ENCODE results near the gene ADAP1.

Gene ADAP1

DNA sequence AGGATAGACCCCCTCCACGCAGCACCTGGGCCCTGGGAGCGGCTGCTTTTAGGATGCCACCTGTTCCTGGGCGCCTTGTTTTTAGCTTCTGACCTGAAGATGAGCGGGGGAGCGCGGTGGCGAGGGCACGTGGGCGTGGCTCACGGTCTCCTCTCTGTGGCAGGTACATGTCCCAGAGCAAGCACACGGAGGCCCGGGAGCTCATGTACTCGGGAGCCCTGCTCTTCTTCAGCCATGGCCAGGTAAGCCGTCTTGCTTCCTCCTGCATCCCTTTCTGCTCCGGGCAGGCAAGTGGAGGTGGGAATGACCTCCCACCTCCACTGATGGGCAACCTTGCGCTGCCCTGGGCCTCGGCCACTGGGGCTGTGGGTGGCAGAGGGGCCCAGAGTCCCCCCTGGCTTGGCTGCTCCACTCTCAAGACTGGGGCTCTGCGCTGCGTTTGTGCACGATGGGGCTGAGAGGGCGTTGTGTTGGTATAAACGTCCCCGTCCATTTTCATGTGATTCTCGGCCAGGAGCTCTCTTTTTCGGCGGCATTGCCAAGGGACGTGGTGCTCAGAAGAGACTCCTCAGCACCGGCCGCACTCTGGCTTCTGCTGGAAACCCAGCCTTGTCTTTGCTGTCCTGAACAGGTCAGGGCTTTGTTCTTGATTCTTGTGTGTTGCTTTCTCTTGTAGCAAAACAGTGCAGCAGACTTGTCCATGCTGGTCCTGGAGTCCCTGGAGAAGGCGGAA lies 68.4 kb downstream of the ADAP1 start:
- H3K36me3 Mint-ChIP-seq = peaks cover 16% of the 10 kb centered on the region
- H3K9me3 Mint-ChIP-seq = no peaks in the 10 kb centered on the region
- no peak overlapping the region for H3K27ac Mint-ChIP-seq
- CTCF ChIA-PET = no interaction called here
- no peak for DNase-seq
- no peaks in the 10 kb centered on the region for H3K27me3 Mint-ChIP-seq
- no peak overlapping the region for H3K4me3 Mint-ChIP-seq
- no peaks in the 10 kb centered on the region for H3K4me1 Mint-ChIP-seq

GRCh38 chr7:885261-885892 lies 69.1 kb downstream of the ADAP1 start:
- Mint-ChIP-seq H3K4me1 (peaks cover 3% of the 10 kb centered on the region), H3K27ac (no peak overlapping the region), H3K27me3 (no peaks in the 10 kb centered on the region), H3K36me3 (peaks cover 11% of the 10 kb centered on the region), H3K4me3 (no peak overlapping the region), H3K9me3 (no peaks in the 10 kb centered on the region)
- no peak for DNase-seq
- CTCF ChIA-PET = no interaction called here

DNA sequence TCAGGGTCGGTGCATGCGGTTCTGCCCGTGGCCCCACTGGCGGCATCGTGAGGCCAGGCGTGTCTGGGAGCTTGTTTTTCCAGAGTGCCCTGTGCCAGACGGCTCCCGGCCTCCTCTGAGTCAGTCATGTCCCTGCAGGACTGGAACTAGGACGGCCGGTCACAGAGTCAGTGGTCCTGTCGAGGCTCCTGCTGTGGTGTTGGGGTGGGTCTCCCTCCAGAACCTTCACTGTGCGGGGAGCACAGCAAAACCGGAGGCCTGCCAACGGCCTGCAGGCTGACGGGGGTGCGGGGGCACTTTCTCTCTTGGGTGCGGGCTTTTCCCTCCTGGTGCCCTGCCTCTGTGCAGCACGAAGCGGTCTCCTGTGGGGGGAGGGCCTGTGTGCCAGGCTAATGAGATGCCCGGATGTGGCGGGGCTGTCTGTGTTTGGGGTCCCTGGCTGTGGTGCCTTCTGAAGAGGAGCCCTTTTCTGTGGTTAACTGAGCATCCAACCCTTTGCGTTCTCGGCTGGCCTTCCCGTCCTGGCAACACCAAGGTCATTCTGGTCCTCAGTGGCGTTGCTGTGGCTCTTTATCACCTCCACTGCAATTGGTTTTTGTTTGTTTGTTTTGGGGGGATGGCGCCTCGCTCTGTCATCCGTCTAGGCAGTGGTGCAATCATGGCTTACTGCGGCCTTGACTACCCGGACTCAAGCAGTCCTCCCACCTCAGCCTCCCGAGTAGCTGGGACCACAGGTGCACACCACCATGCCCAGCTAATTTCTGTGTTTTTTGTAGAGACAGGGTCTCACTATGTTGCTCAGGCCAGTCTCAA lies 70.1 kb downstream of the ADAP1 start:
- CTCF ChIA-PET = interaction anchor here (1.1 kb wide), 1 partner anchor 24 kb away, joined by 3 read pairs; no protein-coding TSS in a partner anchor

GRCh38 chr7:883055-884021 lies 71.1 kb downstream of the ADAP1 start:
- Mint-ChIP-seq H3K27ac (no peak overlapping the region), H3K9me3 (no peaks in the 10 kb centered on the region), H3K4me3 (no peak overlapping the region), H3K27me3 (no peaks in the 10 kb centered on the region), H3K36me3 (peaks cover 14% of the 10 kb centered on the region), H3K4me1 (peaks cover 13% of the 10 kb centered on the region)
- CTCF ChIA-PET = interaction anchor here (1.1 kb wide), 1 partner anchor 25 kb away, joined by 3 read pairs; no protein-coding TSS in a partner anchor
- DNase-seq = no peak

More for the DNA sequence above, 70.1 kb downstream of the ADAP1 start:
- H3K36me3 Mint-ChIP-seq = peaks cover 13% of the 10 kb centered on the region
- no peak overlapping the region for H3K27ac Mint-ChIP-seq
- no peak for DNase-seq
- no peak overlapping the region for H3K4me3 Mint-ChIP-seq
- H3K9me3 Mint-ChIP-seq = no peaks in the 10 kb centered on the region
- H3K4me1 Mint-ChIP-seq = peaks cover 4% of the 10 kb centered on the region
- no peaks in the 10 kb centered on the region for H3K27me3 Mint-ChIP-seq

- H3K36me3 Mint-ChIP-seq = peaks cover 14% of the 10 kb centered on the region
- DNase-seq = no peak
- H3K4me1 Mint-ChIP-seq = peaks cover 18% of the 10 kb centered on the region
- no peak overlapping the region for H3K27ac Mint-ChIP-seq
- H3K27me3 Mint-ChIP-seq = no peaks in the 10 kb centered on the region
- no peaks in the 10 kb centered on the region for H3K9me3 Mint-ChIP-seq
- no peak overlapping the region for H3K4me3 Mint-ChIP-seq
- CTCF ChIA-PET = no interaction called here
Measured at GRCh38 chr7:882336-883035, 72.0 kb downstream of the ADAP1 start.

GRCh38 chr7:881441-882234 lies 72.8 kb downstream of the ADAP1 start:
- CTCF ChIA-PET = no interaction called here
- H3K36me3 Mint-ChIP-seq = peaks cover 14% of the 10 kb centered on the region
- H3K27me3 Mint-ChIP-seq = no peaks in the 10 kb centered on the region
- H3K4me1 Mint-ChIP-seq = peaks cover 18% of the 10 kb centered on the region
- no peak overlapping the region for H3K4me3 Mint-ChIP-seq
- H3K27ac Mint-ChIP-seq = no peak overlapping the region
- no peaks in the 10 kb centered on the region for H3K9me3 Mint-ChIP-seq
- no peak for DNase-seq

DNA sequence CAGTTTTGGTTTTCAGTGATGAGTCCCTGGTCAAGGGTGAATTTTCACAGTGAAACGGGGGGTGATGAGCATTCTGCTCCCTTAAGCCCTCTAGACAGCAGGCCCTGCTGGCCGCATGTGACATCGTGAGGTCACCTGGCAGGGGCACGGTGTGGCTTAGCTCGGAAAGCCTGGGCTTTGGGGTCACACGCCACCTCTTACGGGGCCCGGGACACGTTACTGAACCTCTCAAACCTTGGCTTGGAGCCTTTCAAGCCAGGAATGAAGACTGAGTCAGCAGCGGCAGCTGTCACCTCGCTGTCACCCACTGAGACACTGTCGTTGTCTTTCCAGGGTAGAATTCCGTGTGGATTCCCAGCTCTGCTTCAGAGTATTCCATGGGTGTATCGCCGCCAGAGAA lies 74.0 kb downstream of the ADAP1 start:
- Mint-ChIP-seq H3K27ac (no peak overlapping the region), H3K9me3 (no peaks in the 10 kb centered on the region), H3K4me3 (no peak overlapping the region), H3K27me3 (no peaks in the 10 kb centered on the region), H3K4me1 (peaks cover 18% of the 10 kb centered on the region), H3K36me3 (peaks cover 14% of the 10 kb centered on the region)
- no peak for DNase-seq
- CTCF ChIA-PET = interaction anchor here (1.3 kb wide), 1 partner anchor 616 kb away, joined by 3 read pairs; no protein-coding TSS in a partner anchor

GRCh38 chr7:879706-880105 lies 74.8 kb downstream of the ADAP1 start:
- no peak for DNase-seq
- Mint-ChIP-seq H3K9me3 (no peaks in the 10 kb centered on the region), H3K4me3 (no peak overlapping the region), H3K27me3 (no peaks in the 10 kb centered on the region), H3K27ac (no peak overlapping the region), H3K36me3 (peaks cover 14% of the 10 kb centered on the region), H3K4me1 (peaks cover 21% of the 10 kb centered on the region)
- CTCF ChIA-PET = interaction anchor here (1.3 kb wide), 1 partner anchor 615 kb away, joined by 3 read pairs; no protein-coding TSS in a partner anchor

GRCh38 chr7:879093-879492 lies 75.4 kb downstream of the ADAP1 start:
- Mint-ChIP-seq H3K27me3 (no peaks in the 10 kb centered on the region), H3K4me1 (peaks cover 21% of the 10 kb centered on the region), H3K27ac (no peak overlapping the region), H3K9me3 (no peaks in the 10 kb centered on the region), H3K4me3 (peak overlapping the region; percentile 36), H3K36me3 (peaks cover 14% of the 10 kb centered on the region)
- CTCF ChIA-PET = no interaction called here
- DNase-seq = no peak

- DNase-seq = peak; percentile 53
- no peaks in the 10 kb centered on the region for H3K9me3 Mint-ChIP-seq
- H3K4me3 Mint-ChIP-seq = peak overlapping the region; percentile 97
- CTCF ChIA-PET = no interaction called here
- peak overlapping the region; percentile 93 for H3K27ac Mint-ChIP-seq
- H3K27me3 Mint-ChIP-seq = no peaks in the 10 kb centered on the region
- H3K4me1 Mint-ChIP-seq = peaks cover 34% of the 10 kb centered on the region
- peaks cover 24% of the 10 kb centered on the region for H3K36me3 Mint-ChIP-seq
Measured at GRCh38 chr7:877312-878232, 76.9 kb downstream of the ADAP1 start.

GRCh38 chr7:876972-877311 lies 77.5 kb downstream of the ADAP1 start:
- Mint-ChIP-seq H3K27me3 (no peaks in the 10 kb centered on the region), H3K9me3 (no peaks in the 10 kb centered on the region), H3K27ac (peak overlapping the region; percentile 93), H3K4me1 (peaks cover 34% of the 10 kb centered on the region), H3K36me3 (peaks cover 29% of the 10 kb centered on the region), H3K4me3 (peak overlapping the region; percentile 97)
- no peak for DNase-seq
- CTCF ChIA-PET = no interaction called here

All from activated naive CD4-positive, alpha-beta T cell treated with anti-CD3 and anti-CD28 coated beads, Interleukin-2, amount 10 ng/mL, durations not matched to agents 7 days and 5 days (primary cell).